Measurements from ENCODE around the gene ARHGEF17. TPM values are rescaled to one million over a fixed set of nuclear protein-coding genes. Genes with fewer than 3 reads are reported as not detected.

Gene ARHGEF17
- polyA plus RNA-seq, 3 donors = 0.16 to 1.2 (median 0.55) TPM

DNA sequence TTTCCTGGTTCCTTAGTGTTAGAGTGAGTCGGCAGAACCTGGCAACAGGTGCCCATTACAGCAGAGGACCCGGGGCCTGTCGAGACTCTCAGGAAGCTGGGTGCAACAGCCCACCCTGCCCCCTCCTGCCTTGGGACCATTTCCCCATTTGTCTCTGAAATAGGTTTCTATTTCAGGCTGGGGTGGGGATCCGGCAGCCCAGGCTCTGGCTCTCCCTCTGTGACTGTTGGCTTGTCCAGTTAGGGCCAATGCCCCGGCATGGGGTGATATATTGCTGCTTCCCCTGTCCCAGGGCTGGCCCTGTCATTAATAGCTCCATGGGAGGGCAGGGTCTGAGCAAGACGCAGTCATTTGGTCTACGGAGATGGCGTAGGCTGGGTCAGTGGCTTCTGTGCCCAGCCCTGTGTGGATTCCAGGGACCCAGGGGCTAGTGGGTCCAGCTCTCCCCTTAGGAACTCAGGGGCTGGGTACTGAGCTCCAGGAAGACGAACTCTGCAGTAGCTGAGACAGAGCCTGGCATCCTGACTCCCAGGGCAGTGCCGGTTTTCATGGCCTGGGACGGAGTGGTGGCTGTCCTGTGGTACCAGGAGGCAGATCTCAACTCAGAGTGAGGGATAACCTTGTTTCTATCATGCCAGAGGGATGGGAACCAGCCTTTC, 33.2 kb upstream of the ARHGEF17 start:
- no peaks in the 10 kb centered on the region for H3K36me3 ChIP-seq (replicated peaks in 1 of 2; ENCODE audit: control insufficient read depth in 1 of 2, insufficient read depth in 2 of 2, low read length in 2 of 2)
- H3K4me1 Mint-ChIP-seq = peaks cover 61% of the 10 kb centered on the region
- no peaks in the 10 kb centered on the region for H3K79me2 ChIP-seq (ENCODE audit: insufficient read depth, low read length)
- intact Hi-C loops (cut with micrococcal nuclease) = no loop called here
- H3K4me3 Mint-ChIP-seq = peak overlapping the region in 1 of 2 donors; percentile 72
- 53% methylated on average over 11 of the region's 11 CpGs for WGBS (ENCODE audit: insufficient coverage)
- H3K27me3 Mint-ChIP-seq (ENCODE audit: low read depth in 3 of 3) = peaks cover 0 to 10% (median 2%) of the 10 kb centered on the region in 3 donors
- H3K4me3 ChIP-seq (replicated peaks in 1 of 3; ENCODE audit: low read depth in 2 of 3, low read length in 3 of 3) = peak overlapping the region in 1 of 3 experiments; percentile 23
- H3K4me1 ChIP-seq (ENCODE audit: control insufficient read depth in 1 of 2, insufficient read depth in 2 of 2, low read length in 2 of 2) = peaks cover 62 to 67% of the 10 kb centered on the region in 2 donors
- DNase-seq = peak in 2 of 3 donors; percentile 43 to 58
- TF ChIP-seq, protein P1, sequence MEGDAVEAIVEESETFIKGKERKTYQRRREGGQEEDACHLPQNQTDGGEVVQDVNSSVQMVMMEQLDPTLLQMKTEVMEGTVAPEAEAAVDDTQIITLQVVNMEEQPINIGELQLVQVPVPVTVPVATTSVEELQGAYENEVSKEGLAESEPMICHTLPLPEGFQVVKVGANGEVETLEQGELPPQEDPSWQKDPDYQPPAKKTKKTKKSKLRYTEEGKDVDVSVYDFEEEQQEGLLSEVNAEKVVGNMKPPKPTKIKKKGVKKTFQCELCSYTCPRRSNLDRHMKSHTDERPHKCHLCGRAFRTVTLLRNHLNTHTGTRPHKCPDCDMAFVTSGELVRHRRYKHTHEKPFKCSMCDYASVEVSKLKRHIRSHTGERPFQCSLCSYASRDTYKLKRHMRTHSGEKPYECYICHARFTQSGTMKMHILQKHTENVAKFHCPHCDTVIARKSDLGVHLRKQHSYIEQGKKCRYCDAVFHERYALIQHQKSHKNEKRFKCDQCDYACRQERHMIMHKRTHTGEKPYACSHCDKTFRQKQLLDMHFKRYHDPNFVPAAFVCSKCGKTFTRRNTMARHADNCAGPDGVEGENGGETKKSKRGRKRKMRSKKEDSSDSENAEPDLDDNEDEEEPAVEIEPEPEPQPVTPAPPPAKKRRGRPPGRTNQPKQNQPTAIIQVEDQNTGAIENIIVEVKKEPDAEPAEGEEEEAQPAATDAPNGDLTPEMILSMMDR (IDR thresholded peaks at IDR 0.05) = no peak
- peaks cover 0 to 4% of the 10 kb centered on the region in 2 donors for H3K36me3 Mint-ChIP-seq
- H3K4me2 ChIP-seq (replicated peaks; ENCODE audit: extremely low read depth, low read length, poor library complexity, severe bottlenecking) = peak overlapping the region; percentile 40
- no peaks in the 10 kb centered on the region for H3K9me3 ChIP-seq (replicated peaks in 1 of 2; ENCODE audit: control insufficient read depth in 1 of 2, insufficient read depth in 1 of 2, low read length in 2 of 2)
- H3K27ac Mint-ChIP-seq = peak overlapping the region; percentile 63 to 85 (median 72)
- peak overlapping the region; percentile 30 for H3K9ac ChIP-seq (ENCODE audit: insufficient read depth, low read length, poor library complexity, severe bottlenecking)
- peaks cover 0 to 5% (median 0%) of the 10 kb centered on the region in 7 donors for H3K9me3 Mint-ChIP-seq
- H4K20me1 ChIP-seq (ENCODE audit: insufficient read depth, low read length) = no peaks in the 10 kb centered on the region
- peak overlapping the region; percentile 54 for H2AFZ ChIP-seq (ENCODE audit: insufficient read depth, low read depth, low read length, poor library complexity, severe bottlenecking)
- peak overlapping the region; percentile 44 to 60 for H3K27ac ChIP-seq (ENCODE audit: low read depth in 1 of 2, low read length in 2 of 2)
- H3K27me3 ChIP-seq (ENCODE audit: control insufficient read depth in 2 of 2, insufficient read depth in 2 of 2, low read length in 2 of 2) = no peaks in the 10 kb centered on the region

DNA sequence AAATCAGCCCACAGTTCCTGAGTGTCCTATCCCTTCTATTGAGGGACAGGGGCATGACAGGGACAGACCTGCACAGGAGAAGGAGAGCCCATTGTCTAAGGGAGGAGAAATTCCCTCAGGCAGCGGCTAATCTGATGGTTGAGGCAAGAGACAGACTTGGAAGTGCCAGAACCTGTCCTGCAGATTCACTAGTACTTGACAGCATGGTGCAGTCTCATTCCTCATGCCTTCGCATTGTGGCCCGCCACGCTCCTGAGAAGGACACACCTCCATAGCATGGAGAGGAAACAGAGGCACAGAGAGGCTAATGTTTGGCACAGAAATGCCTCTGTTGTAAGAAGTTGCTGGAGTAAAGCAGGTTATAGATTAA, 32.7 kb upstream of the ARHGEF17 start:
- peak overlapping the region in 1 of 2 donors; percentile 60 for H3K27ac ChIP-seq (ENCODE audit: low read depth in 1 of 2, low read length in 2 of 2)
- peak overlapping the region in 1 of 3 experiments; percentile 23 for H3K4me3 ChIP-seq (replicated peaks in 1 of 3; ENCODE audit: low read depth in 2 of 3, low read length in 3 of 3)
- peak overlapping the region; percentile 54 for H2AFZ ChIP-seq (ENCODE audit: insufficient read depth, low read depth, low read length, poor library complexity, severe bottlenecking)
- WGBS (ENCODE audit: insufficient coverage) = no CpG with 5 or more reads among the region's 4 CpGs
- peaks cover 0 to 5% (median 0%) of the 10 kb centered on the region in 7 donors for H3K9me3 Mint-ChIP-seq
- no peaks in the 10 kb centered on the region for H4K20me1 ChIP-seq (ENCODE audit: insufficient read depth, low read length)
- peak overlapping the region in 4 of 7 donors; percentile 31 to 85 (median 69) for H3K27ac Mint-ChIP-seq
- intact Hi-C loops (cut with micrococcal nuclease) = no loop called here
- no peaks in the 10 kb centered on the region for H3K36me3 ChIP-seq (replicated peaks in 1 of 2; ENCODE audit: control insufficient read depth in 1 of 2, insufficient read depth in 2 of 2, low read length in 2 of 2)
- H3K4me2 ChIP-seq (replicated peaks; ENCODE audit: extremely low read depth, low read length, poor library complexity, severe bottlenecking) = no peak overlapping the region
- TF ChIP-seq, protein P1 (IDR thresholded peaks at IDR 0.05) = no peak
- no peaks in the 10 kb centered on the region for H3K27me3 ChIP-seq (ENCODE audit: control insufficient read depth in 2 of 2, insufficient read depth in 2 of 2, low read length in 2 of 2)
- no peaks in the 10 kb centered on the region for H3K9me3 ChIP-seq (replicated peaks in 1 of 2; ENCODE audit: control insufficient read depth in 1 of 2, insufficient read depth in 1 of 2, low read length in 2 of 2)
- H3K4me1 Mint-ChIP-seq = peaks cover 60% of the 10 kb centered on the region
- peaks cover 0 to 4% of the 10 kb centered on the region in 2 donors for H3K36me3 Mint-ChIP-seq
- H3K9ac ChIP-seq (ENCODE audit: insufficient read depth, low read length, poor library complexity, severe bottlenecking) = peak overlapping the region; percentile 30
- peaks cover 0 to 10% (median 2%) of the 10 kb centered on the region in 3 donors for H3K27me3 Mint-ChIP-seq (ENCODE audit: low read depth in 3 of 3)
- no peak overlapping the region for H3K4me3 Mint-ChIP-seq
- no peaks in the 10 kb centered on the region for H3K79me2 ChIP-seq (ENCODE audit: insufficient read depth, low read length)
- H3K4me1 ChIP-seq (ENCODE audit: control insufficient read depth in 1 of 2, insufficient read depth in 2 of 2, low read length in 2 of 2) = peaks cover 62 to 67% of the 10 kb centered on the region in 2 donors
- no peak for DNase-seq
